GM12878 (cell line): ENCODE results near the gene COL26A1. TPM values are rescaled to one million over a fixed set of nuclear protein-coding genes. Genes with fewer than 3 reads are reported as not detected.

ENCODE experiments used
- ATAC-seq: fragments of 200-7000 bp; cut with Tn5 transposase; 3 replicates; pipeline ENCODE4 v1.9.1; 2020; ENCODE audit warnings: mild to moderate bottlenecking, moderate library complexity
- BruUV-seq: library from RNA; stranded (reverse); fragments of 400-500 nt; replicated peaks from 2 replicates; lab custom pipeline; 2021; lab: Mats Ljungman, UMichigan
- CTCF ChIA-PET: fragments of 300-600 bp; sonication (Branson Sonifier 250); formaldehyde crosslinking; extraction: SDS; loops from one replicate; lab custom pipeline; 2021; ENCODE audit warnings: inconsistent platforms; lab: Yijun Ruan, JAX
- POLR2A ChIA-PET: fragments of 350-600 bp; formaldehyde crosslinking; extraction: SDS; loops from one replicate; lab custom pipeline; 2021; ENCODE audit warnings: inconsistent platforms; lab: Charles Lee
- RAD21 ChIA-PET: fragments of 300-600 bp; sonication (Branson Sonifier 250); formaldehyde crosslinking; loops from one replicate; lab custom pipeline; 2023; ENCODE audit warnings: antibody characterized with exemption; ENCODE audit not compliant: unreplicated experiment; lab: Charles Lee
- SMC1A ChIA-PET: fragments of 300-600 bp; sonication (Branson Sonifier 250); formaldehyde crosslinking; loops from one replicate; lab custom pipeline; 2023; ENCODE audit not compliant: unreplicated experiment, uncharacterized antibody; lab: Charles Lee
- DNase-seq: peaks from one replicate; pipeline ENCODE4 v3.0.0-alpha.2; 2011; ENCODE audit warnings: low read depth, low spot score
- FAIRE-seq: peaks from 3 replicates; lab custom pipeline; 2011; peaks lifted over from hg19 to GRCh38; lab: Jason Lieb, UNC
- H2AFZ ChIP-seq: 2 replicates; pipeline ENCODE4 v1.6.0; 2011; ENCODE audit warnings: low read depth, low read length, control low read depth; ENCODE audit not compliant: control insufficient read depth
- H3K27ac ChIP-seq: 2 replicates; pipeline ENCODE4 v1.5.1; 2011; ENCODE audit warnings: control low read depth; ENCODE audit not compliant: control insufficient read depth, insufficient read depth
- H3K27me3 ChIP-seq, 2 experiments: replicated peaks in 1 of 2; 2 replicates each; pipeline versions ENCODE4 v1.6.0 to v1.6.1; 2011; ENCODE audit warnings: low read length in 1 of 2; ENCODE audit not compliant: control insufficient read depth in 2 of 2, insufficient read depth in 2 of 2
- H3K36me3 ChIP-seq, 2 experiments: 2 replicates each; pipeline ENCODE4 v1.5.1; 2011; ENCODE audit warnings: low read length in 1 of 2; ENCODE audit not compliant: control insufficient read depth in 2 of 2, insufficient read depth in 2 of 2
- H3K4me1 ChIP-seq: 2 replicates; pipeline ENCODE4 v1.6.1; 2011; ENCODE audit warnings: mild to moderate bottlenecking, low read length, moderate library complexity, mixed read lengths; ENCODE audit not compliant: control insufficient read depth, insufficient read depth
- H3K4me2 ChIP-seq: 2 replicates; pipeline ENCODE4 v1.6.0; 2011; ENCODE audit warnings: control low read depth; ENCODE audit not compliant: control insufficient read depth, insufficient read depth
- H3K4me3 ChIP-seq: fragments of 200-600 bp; sonication (generic); 2 replicates; pipeline ENCODE4 v1.5.1; 2016
- H3K79me2 ChIP-seq: 2 replicates; pipeline ENCODE4 v1.6.0; 2011; ENCODE audit warnings: low read length; ENCODE audit not compliant: control insufficient read depth, insufficient read depth
- H3K9ac ChIP-seq: 2 replicates; pipeline ENCODE4 v1.8.0; 2011; ENCODE audit warnings: low read length, control low read depth, mixed read lengths; ENCODE audit not compliant: control insufficient read depth, insufficient read depth
- H3K9me3 ChIP-seq: replicated peaks from 3 replicates; pipeline ENCODE4 v1.5.1; 2011; ENCODE audit warnings: mild to moderate bottlenecking, low read length; ENCODE audit not compliant: control insufficient read depth, insufficient read depth
- H4K20me1 ChIP-seq: 2 replicates; pipeline ENCODE4 v1.6.0; 2011; ENCODE audit not compliant: control insufficient read depth, insufficient read depth
- KAT2A ChIP-seq: conservative IDR thresholded peaks from 2 replicates; pipeline ENCODE4 v1.6.1; 2011; ENCODE audit warnings: low read depth, low read length; ENCODE audit not compliant: control insufficient read depth
- NFIC ChIP-seq: IDR thresholded peaks from 2 replicates; pipeline ENCODE4 v1.6.1; 2012; ENCODE audit warnings: low read depth, mild to moderate bottlenecking, inconsistent platforms, low read length, moderate library complexity
- NFYB ChIP-seq: IDR thresholded peaks from 2 replicates; pipeline ENCODE4 v1.6.1; 2011; ENCODE audit warnings: low read depth, mild to moderate bottlenecking, low read length, improper control_type of control experiment, moderate library complexity; ENCODE audit not compliant: insufficient read depth
- WGBS: methylation state at CpG from one replicate; pipeline ENCODE4 v1.1.6; 2016; ENCODE audit warnings: low lambda C conversion rate; ENCODE audit not compliant: insufficient replicate concordance, insufficient coverage; ENCODE audit errors: missing lambda C conversion rate; 5-methylcytosine and 5-hydroxymethylcytosine counted together
- in situ Hi-C: fragments of 300-500 bp; cut with MboI; formaldehyde crosslinking; loops from 9 replicates; pipeline ENCODE4 v1.14.3; 2018; ENCODE audit warnings: mixed read lengths
- intact Hi-C: fragments of 100-400 bp; cut with micrococcal nuclease; formaldehyde crosslinking; loops from one replicate; pipeline ENCODE4 v1.14.2; 2022; ENCODE audit not compliant: unreplicated experiment
- polyA plus RNA-seq, 11 experiments: library from polyadenylated mRNA; depleted of rRNA in 4 of 11; unstranded in 6 of 11; stranded (reverse) in 5 of 11; fragments of >200 nt; fragmentation: Nextera tagmentation in 4 of 11; fragmentation: Illumina TruSeq in 1 of 11; extraction: Ambion mirVana in 4 of 11; extraction: Trizol in 1 of 11; gene quantifications; 1 replicate in 1 of 11; 2 replicates in 10 of 11; pipeline versions ENCODE4 v1.2.1 to v1.2.3, GENCODE V29; 2011 to 2016; ENCODE audit warnings: inconsistent platforms in 2 of 11, missing spikeins in 2 of 11, low read depth in 1 of 11
- total RNA-seq, 4 experiments: library from RNA; depleted of rRNA in 3 of 4; stranded (reverse); fragments of >200 nt in 3 of 4; fragmentation: Illumina TruSeq in 1 of 4; extraction: Trizol in 1 of 4; gene quantifications; 2 replicates each; pipeline versions ENCODE4 v1.2.1 to v1.2.3, GENCODE V29; 2013 to 2021
- TF ChIP-seq, protein P1 (sequence below): IDR thresholded peaks from 2 replicates; pipeline ENCODE4 v1.6.1; 2011; ENCODE audit warnings: borderline replicate concordance, low read depth, mild to moderate bottlenecking, moderate library complexity, mixed read lengths, low read length; ENCODE audit not compliant: insufficient read depth; ENCODE audit errors: extremely low read length

Gene COL26A1
- total and polyA plus RNA-seq, 10 of the 15 experiments (the other 5 are each of a cell fraction or from before 2014, with no cell fraction given) = 0.08 TPM; not detected in 9

DNA sequence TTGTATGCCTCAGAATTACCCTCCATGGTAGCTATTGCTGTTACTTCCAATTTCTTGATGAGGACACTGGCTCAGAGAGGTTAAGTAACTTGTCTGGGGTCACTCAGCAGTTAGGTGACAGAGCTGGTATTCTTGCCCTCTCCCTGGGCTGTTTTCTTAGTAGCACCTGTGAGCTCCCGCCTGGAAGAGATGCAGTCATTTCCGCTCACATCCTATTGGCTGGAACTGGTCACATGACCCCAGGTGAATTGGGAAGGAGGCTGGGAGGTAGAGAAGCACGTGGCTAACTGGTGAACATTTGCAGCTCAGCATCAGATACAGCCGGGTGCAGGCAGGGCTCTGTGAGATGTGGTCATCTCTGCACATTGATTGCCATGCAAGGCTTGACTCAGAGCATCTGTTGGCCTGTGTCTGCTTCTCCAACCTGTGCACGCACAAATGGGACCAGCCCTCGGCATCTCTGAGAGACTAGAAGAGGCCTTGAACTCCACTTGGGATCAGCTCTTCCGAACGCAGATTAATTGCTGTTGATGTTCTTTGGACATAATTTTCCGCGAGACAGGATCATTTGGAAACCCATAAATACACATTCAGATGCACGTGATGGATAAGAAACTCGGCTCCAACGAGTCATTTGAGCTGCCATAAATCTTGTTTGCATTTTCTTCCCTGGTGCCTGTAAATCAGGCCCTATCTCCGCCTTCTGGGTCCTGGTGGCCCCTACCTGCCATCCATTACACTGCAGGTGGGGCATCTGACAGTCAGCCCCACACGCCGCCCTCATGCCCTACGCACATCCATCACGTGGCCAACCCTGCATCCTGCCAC is 223.6 kb downstream of the COL26A1 start:
- FAIRE-seq (no peak), ATAC-seq (no peak), DNase-seq (no peak)
- TF ChIP-seq NFYB (peak; percentile 72), KAT2A (no peak), NFIC (no peak)
- TF ChIP-seq, protein P1, sequence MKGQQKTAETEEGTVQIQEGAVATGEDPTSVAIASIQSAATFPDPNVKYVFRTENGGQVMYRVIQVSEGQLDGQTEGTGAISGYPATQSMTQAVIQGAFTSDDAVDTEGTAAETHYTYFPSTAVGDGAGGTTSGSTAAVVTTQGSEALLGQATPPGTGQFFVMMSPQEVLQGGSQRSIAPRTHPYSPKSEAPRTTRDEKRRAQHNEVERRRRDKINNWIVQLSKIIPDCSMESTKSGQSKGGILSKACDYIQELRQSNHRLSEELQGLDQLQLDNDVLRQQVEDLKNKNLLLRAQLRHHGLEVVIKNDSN = peak; percentile 25
- H3K79me2 ChIP-seq = no peaks in the 10 kb centered on the region
- no peak overlapping the region for H3K9ac ChIP-seq
- no peaks in the 10 kb centered on the region for H4K20me1 ChIP-seq
- ChIA-PET POLR2A (no interaction called here), RAD21 (no interaction called here), CTCF (no interaction called here), SMC1A (no interaction called here)
- no peaks in the 10 kb centered on the region for H3K27me3 ChIP-seq
- in situ Hi-C loops = no loop called here
- H3K9me3 ChIP-seq = no peaks in the 10 kb centered on the region; the same call in 2 of the 3 replicates
- no peak overlapping the region for H3K4me3 ChIP-seq
- no peak overlapping the region for H3K27ac ChIP-seq
- no peaks in the 10 kb centered on the region for H3K4me1 ChIP-seq
- BruUV-seq = no TSS peak
- no peak overlapping the region for H2AFZ ChIP-seq
- WGBS = 55% methylated on average over 18 of the region's 18 CpGs
- intact Hi-C loops = no loop called here
- H3K4me2 ChIP-seq = no peak overlapping the region
- H3K36me3 ChIP-seq = no peaks in the 10 kb centered on the region
